CD4-positive, alpha-beta memory T cell (primary cell): ENCODE measurements around the gene C17orf113. TPM values are rescaled to one million over a fixed set of nuclear protein-coding genes. Genes with fewer than 3 reads are reported as not detected.
A peak's percentile ranks its signal among the peaks of the same experiment; 100 is the strongest.
"Not testable (repeated sequence)": the region's sequence is repeated elsewhere in the genome, so short reads cannot be mapped to it uniquely, and the experiment has no call there.

ENCODE experiments used
- CTCF ChIA-PET: fragments of 350-600 bp; sonication (Branson Sonifier 250); formaldehyde crosslinking; loops from one replicate; lab custom pipeline; 2021; ENCODE audit warnings: inconsistent platforms; ENCODE audit not compliant: partially characterized antibody; lab: Charles Lee
- POLR2A ChIA-PET: fragments of 350-600 bp; sonication (Branson Sonifier 250); formaldehyde crosslinking; loops from one replicate; lab custom pipeline; 2021; ENCODE audit not compliant: partially characterized antibody; lab: Charles Lee
- DNase-seq, 5 donors: peaks; one replicate each; pipeline versions ENCODE4 v3.0.0 to v3.0.0-alpha.2; 2020 to 2022; ENCODE audit warnings: mixed read lengths in 1 of 5
- H3K27ac ChIP-seq: one replicate; pipeline ENCODE4 v1.7.0; 2013; ENCODE audit warnings: low read depth, low read length
- H3K27me3 ChIP-seq: 2 replicates; pipeline ENCODE4 v1.7.0; 2013; ENCODE audit warnings: mild to moderate bottlenecking, low read length, moderate library complexity; ENCODE audit not compliant: insufficient read depth
- H3K36me3 ChIP-seq: 2 replicates; pipeline ENCODE4 v1.7.0; 2013; ENCODE audit warnings: mild to moderate bottlenecking, low read length, moderate library complexity; ENCODE audit not compliant: insufficient read depth
- H3K4me1 ChIP-seq: 2 replicates; pipeline ENCODE4 v1.7.0; 2013; ENCODE audit warnings: mild to moderate bottlenecking, low read length, moderate library complexity; ENCODE audit not compliant: insufficient read depth
- H3K4me3 ChIP-seq, 2 donors: one replicate each; pipeline ENCODE4 v1.7.0; 2013; ENCODE audit warnings: low read length in 2 of 2, mild to moderate bottlenecking in 1 of 2
- H3K9me3 ChIP-seq, 2 donors: one replicate each; pipeline ENCODE4 v1.7.0; 2013; ENCODE audit warnings: low read length in 2 of 2, control low read depth in 1 of 2; ENCODE audit not compliant: control insufficient read depth in 1 of 2
- H3K27ac Mint-ChIP-seq, 7 donors: one replicate each; pipeline ENCODE4 v1.8.0; 2020 to 2021; ENCODE audit warnings: mixed read lengths in 7 of 7, mild to moderate bottlenecking in 6 of 7, inconsistent platforms in 3 of 7, moderate library complexity in 3 of 7
- H3K27me3 Mint-ChIP-seq, 2 donors: one replicate each; pipeline ENCODE4 v1.8.0; 2020 to 2021; ENCODE audit warnings: mixed read lengths in 2 of 2
- H3K36me3 Mint-ChIP-seq, 2 donors: one replicate each; pipeline ENCODE4 v1.8.0; 2020 to 2021; ENCODE audit warnings: mixed read lengths in 2 of 2, inconsistent platforms in 1 of 2, mild to moderate bottlenecking in 1 of 2
- H3K4me1 Mint-ChIP-seq, 4 donors: one replicate each; pipeline ENCODE4 v1.8.0; 2020 to 2021; ENCODE audit warnings: mixed read lengths in 4 of 4, mild to moderate bottlenecking in 1 of 4
- H3K4me3 Mint-ChIP-seq, 8 donors: one replicate each; pipeline ENCODE4 v1.8.0; 2020 to 2021; ENCODE audit warnings: mixed read lengths in 8 of 8, mild to moderate bottlenecking in 7 of 8, moderate library complexity in 6 of 8, inconsistent platforms in 3 of 8
- H3K9me3 Mint-ChIP-seq, 8 donors: one replicate each; pipeline ENCODE4 v1.8.0; 2020 to 2021; ENCODE audit warnings: mixed read lengths in 8 of 8, mild to moderate bottlenecking in 5 of 8, inconsistent platforms in 3 of 8, moderate library complexity in 1 of 8
- intact Hi-C: fragments of 100-400 bp; cut with micrococcal nuclease; formaldehyde crosslinking; loops from one replicate; pipeline ENCODE4 v1.15.1; 2023
- polyA plus RNA-seq, 2 donors: library from polyadenylated mRNA; unstranded; fragments of 300-500 nt; fragmentation: Illumina TruSeq; gene quantifications; one replicate each; pipeline ENCODE4 v1.2.3, GENCODE V29; 2021
- total RNA-seq, 2 experiments: library from RNA; stranded (reverse); gene quantifications; one replicate each; pipeline ENCODE4 v1.2.3, GENCODE V29; 2021

C17orf113 gene
- total and polyA plus RNA-seq, 4 experiments from 2014 or later, result 0.39 to 0.97 (median 0.64) TPM

GRCh38 chr17:42025191-42025579, 25.2 kb downstream of the C17orf113 start:
- CTCF ChIA-PET, result interaction anchor here (0.7 to 5.4 kb wide), 30 partner anchors 8 to 169 kb away, joined by 3 to 43 read pairs (median 5); partner anchors contain the start of genes CNP, DHX58, DNAJC7 and GHDC
- Mint-ChIP-seq H3K4me3 (peak overlapping the region in 2 of 8 donors; percentile 29 to 71), H3K27ac (peak overlapping the region in 3 of 7 donors; percentile 30 to 80 (median 47)), H3K27me3 (peaks cover 2 to 3% of the 10 kb centered on the region in 2 donors), H3K9me3 (no peaks in the 10 kb centered on the region), H3K36me3 (peaks cover 4 to 32% of the 10 kb centered on the region in 2 donors), H3K4me1 (peaks cover 14 to 25% (median 19%) of the 10 kb centered on the region in 4 donors)
- POLR2A ChIA-PET, result interaction anchor here (0.8 to 1.8 kb wide), 7 partner anchors 8 to 364 kb away, joined by 3 to 5 read pairs (median 4); partner anchors contain the start of genes DHX58, DNAJC7 and ODAD4
- Histone ChIP-seq H3K27me3 (no peaks in the 10 kb centered on the region), H3K4me3 (no peak overlapping the region), H3K9me3 (no peaks in the 10 kb centered on the region), H3K4me1 (peaks cover 21% of the 10 kb centered on the region), H3K27ac (no peak overlapping the region), H3K36me3 (peaks cover 17% of the 10 kb centered on the region)
- intact Hi-C loops, result loop anchor here (1.0 to 5.0 kb wide), 3 partner anchors 38 to 157 kb away; partner anchors contain the start of gene KCNH4
- no peak for DNase-seq

- no peak overlapping the region for H3K4me3 ChIP-seq
- no peak overlapping the region for H3K4me3 Mint-ChIP-seq
- H3K9me3 Mint-ChIP-seq, result no peaks in the 10 kb centered on the region
- peak in 1 of 5 donors; percentile 7 for DNase-seq
- H3K4me1 Mint-ChIP-seq, result peaks cover 21 to 37% (median 26%) of the 10 kb centered on the region in 4 donors
- H3K9me3 ChIP-seq, result no peaks in the 10 kb centered on the region
- intact Hi-C loops, result no loop called here
- H3K27ac Mint-ChIP-seq, result peak overlapping the region in 1 of 7 donors; percentile 58
- H3K36me3 ChIP-seq, result peaks cover 17% of the 10 kb centered on the region
- H3K36me3 Mint-ChIP-seq, result peaks cover 4 to 32% of the 10 kb centered on the region in 2 donors
- CTCF ChIA-PET, result interaction anchor here (0.5 to 5.4 kb wide), 15 partner anchors 8 to 285 kb away, joined by 3 to 43 read pairs (median 6); partner anchors contain the start of gene DHX58
- peaks cover 31% of the 10 kb centered on the region for H3K4me1 ChIP-seq
- H3K27me3 ChIP-seq, result no peaks in the 10 kb centered on the region
- POLR2A ChIA-PET, result interaction anchor here (1.0 to 1.1 kb wide), 2 partner anchors 56 to 97 kb away, joined by 3 to 5 read pairs; no protein-coding TSS in a partner anchor
- H3K27me3 Mint-ChIP-seq, result peaks cover under 1 to 3% of the 10 kb centered on the region in 2 donors
- H3K27ac ChIP-seq, result no peak overlapping the region
Observed at GRCh38 chr17:42023524-42024349, 26.7 kb downstream of the C17orf113 start.

GRCh38 chr17:42020845-42021244, 29.6 kb downstream of the C17orf113 start:
- peaks cover 17% of the 10 kb centered on the region for H3K36me3 ChIP-seq
- POLR2A ChIA-PET, result interaction anchor here (1.0 to 3.2 kb wide), 8 partner anchors 55 to 368 kb away, joined by 3 to 27 read pairs (median 4); partner anchors contain the start of genes CNP, DHX58, EIF1 and KAT2A
- Mint-ChIP-seq H3K27ac (peak overlapping the region in 6 of 7 donors; percentile 26 to 93 (median 60)), H3K4me3 (peak overlapping the region; percentile 88 to 96 (median 94)), H3K4me1 (peaks cover 32 to 61% (median 46%) of the 10 kb centered on the region in 4 donors), H3K36me3 (peaks cover 4 to 48% of the 10 kb centered on the region in 2 donors)
- not testable (repeated sequence) for H3K27me3 ChIP-seq, DNase-seq, H3K27me3 Mint-ChIP-seq, H3K9me3 Mint-ChIP-seq, H3K9me3 ChIP-seq
- peaks cover 50% of the 10 kb centered on the region for H3K4me1 ChIP-seq
- H3K4me3 ChIP-seq, result peak overlapping the region in 1 of 2 donors; percentile 44
- intact Hi-C loops, result loop anchor here (1.0 kb wide), 1 partner anchor 134 kb away; no protein-coding TSS in a partner anchor
- CTCF ChIA-PET, result interaction anchor here (1.0 to 5.7 kb wide), 9 partner anchors 10 to 133 kb away, joined by 3 to 58 read pairs (median 7); partner anchors contain the start of genes CNP, DHX58, KAT2A and ODAD4
- peak overlapping the region; percentile 84 for H3K27ac ChIP-seq

GRCh38 chr17:42019509-42020404, 30.6 kb downstream of the C17orf113 start, which contains the start of gene NKIRAS2:
Gene NKIRAS2 (plus strand): TSS chr17:42020090. CDS start chr17:42021578, 1,488 bp downstream.
- ChIA-PET CTCF (interaction anchor here (0.8 to 5.7 kb wide), 16 partner anchors 9 to 155 kb away, joined by 3 to 58 read pairs (median 4); partner anchors contain the start of genes CNP, DHX58, KAT2A and ODAD4), POLR2A (interaction anchor here (0.6 to 3.2 kb wide), 17 partner anchors 20 to 369 kb away, joined by 3 to 27 read pairs (median 4); partner anchors contain the start of genes ACLY, CNP, DHX58 and EIF1)
- peak within 1 kb of the TSS; percentile 79 to 93 (median 88) for H3K27ac Mint-ChIP-seq
- no peaks in the 10 kb centered on the region for H3K9me3 Mint-ChIP-seq
- peak; percentile 90 to 96 (median 90) for DNase-seq
- intact Hi-C loops, result loop anchor here (1.0 to 5.0 kb wide), 2 partner anchors 136 to 1202 kb away; no protein-coding TSS in a partner anchor
- no peaks in the 10 kb centered on the region for H3K27me3 Mint-ChIP-seq
- Histone ChIP-seq H3K9me3 (no peaks in the 10 kb centered on the region), H3K4me3 (peak within 1 kb of the TSS; percentile 44 to 79), H3K27ac (peak within 1 kb of the TSS; percentile 84), H3K4me1 (peaks cover 54% of the 10 kb centered on the region), H3K36me3 (peaks cover 17% of the 10 kb centered on the region), H3K27me3 (no peaks in the 10 kb centered on the region)
- H3K36me3 Mint-ChIP-seq, result peaks cover 2 to 50% of the 10 kb centered on the region in 2 donors
- H3K4me1 Mint-ChIP-seq, result peaks cover 34 to 66% (median 50%) of the 10 kb centered on the region in 4 donors
- peak within 1 kb of the TSS; percentile 88 to 100 (median 96) for H3K4me3 Mint-ChIP-seq

- Histone ChIP-seq H3K27ac (no peak overlapping the region), H3K4me3 (no peak overlapping the region), H3K9me3 (no peaks in the 10 kb centered on the region), H3K36me3 (peaks cover 14% of the 10 kb centered on the region), H3K4me1 (peaks cover 62% of the 10 kb centered on the region), H3K27me3 (no peaks in the 10 kb centered on the region)
- POLR2A ChIA-PET, result interaction anchor here (1.3 to 4.4 kb wide), 7 partner anchors 52 to 115 kb away, joined by 3 to 70 read pairs (median 19); partner anchors contain the start of genes ACLY, CNP and DHX58
- CTCF ChIA-PET, result interaction anchor here (0.9 to 5.7 kb wide), 14 partner anchors 7 to 100 kb away, joined by 3 to 58 read pairs (median 6); partner anchors contain the start of genes CNP, DHX58, KAT2A and ODAD4
- Mint-ChIP-seq H3K9me3 (no peaks in the 10 kb centered on the region), H3K27ac (peak overlapping the region in 6 of 7 donors; percentile 37 to 87 (median 68)), H3K4me3 (peak overlapping the region; percentile 57 to 100 (median 87)), H3K4me1 (peaks cover 33 to 64% (median 49%) of the 10 kb centered on the region in 4 donors), H3K36me3 (peaks cover 0 to 43% of the 10 kb centered on the region in 2 donors), H3K27me3 (no peaks in the 10 kb centered on the region)
- intact Hi-C loops, result loop anchor here (5.0 kb wide), 1 partner anchor 1202 kb away; no protein-coding TSS in a partner anchor
- no peak for DNase-seq
Observed at GRCh38 chr17:42018988-42019387, 31.4 kb downstream of the C17orf113 start.
